ENCODE measurements around the gene CD52. TPM values are rescaled to one million over a fixed set of nuclear protein-coding genes. Genes with fewer than 3 reads are reported as not detected.

Gene CD52
- total RNA-seq, 4 donors from 2014 or later, result 1.8 to 2.7 (median 2.2) TPM; not detected in 1

GRCh38 chr1:26368486-26368885 lies 50.7 kb downstream of the CD52 start:
- 83% methylated on average over 1 of the region's 3 CpGs; no CpG with 5 or more reads in 1 of the 2 donors for WGBS, 2 donors (ENCODE audit: low coverage in 1 of 2)
- ATAC-seq, result no peak
- H3K27me3 ChIP-seq, result peaks cover 76% of the 10 kb centered on the region

More at GRCh38 chr1:26368486-26368885, 50.7 kb downstream of the CD52 start:
- no peaks in the 10 kb centered on the region for H3K4me1 ChIP-seq
- H3K27ac ChIP-seq, result no peak overlapping the region
- TF ChIP-seq EP300 (IDR thresholded peaks at IDR 0.05), result no peak
- TF ChIP-seq POLR2A (IDR thresholded peaks at IDR 0.05), result no peak
- H3K4me3 ChIP-seq, result no peak overlapping the region
- H3K9me3 ChIP-seq, result no peaks in the 10 kb centered on the region
- H3K36me3 ChIP-seq, result no peaks in the 10 kb centered on the region

Other genes with a start within 250 kb of the CD52 start
- 1 to 10 TPM; 6.2 to 9.3 (median 6.8) TPM for gene PDIK1L, start 206.1 kb upstream of the CD52 start, total RNA-seq
- 10 to 100 TPM in 1 of 4 donors, 1 to 10 TPM in 3; 3.4 to 12.5 (median 7.7) TPM for gene FAM110D, start 158.9 kb upstream of the CD52 start, total RNA-seq
- gene C1orf232, start 149.0 kb upstream of the CD52 start, total RNA-seq, result not detected
- gene ZNF593, start 148.1 kb upstream of the CD52 start, total RNA-seq, result 10 to 100 TPM in 3 of 4 donors, 1 to 10 TPM in 1; 5.0 to 22.8 (median 16.6) TPM
- not detected for gene ZNF593OS, start 146.1 kb upstream of the CD52 start, total RNA-seq
- 1 to 10 TPM in 2 of 4 donors, under 1 TPM in 1, not detected in 1; 0.81 to 1.7 (median 1.1) TPM for gene CNKSR1, start 140.5 kb upstream of the CD52 start, total RNA-seq
- gene CATSPER4, start 127.4 kb upstream of the CD52 start, total RNA-seq, result not detected
- gene CEP85, start 83.8 kb upstream of the CD52 start, total RNA-seq, result 1 to 10 TPM; 1.3 to 6.8 (median 4.7) TPM
- 10 to 100 TPM; 31.6 to 60.2 (median 44.0) TPM for gene SH3BGRL3, start 37.9 kb upstream of the CD52 start, total RNA-seq
- gene UBXN11, start 11.3 kb upstream of the CD52 start, total RNA-seq, result 10 to 100 TPM in 2 of 4 donors, 1 to 10 TPM in 2; 3.7 to 12.1 (median 10.5) TPM
- gene CRYBG2, start 36.2 kb downstream of the CD52 start, total RNA-seq, result 1 to 10 TPM in 1 of 4 donors, under 1 TPM in 3; 0.35 to 2.7 (median 0.50) TPM
- gene ZNF683, start 54.8 kb downstream of the CD52 start, total RNA-seq, result under 1 TPM in 1 of 4 donors, not detected in 3; 0.62 TPM
- gene LIN28A, start 92.9 kb downstream of the CD52 start, total RNA-seq, result not detected
- 10 to 100 TPM; 23.6 to 36.4 (median 31.7) TPM for gene DHDDS, start 114.4 kb downstream of the CD52 start, total RNA-seq
- 100 to 1,000 TPM; 128 to 288 (median 252) TPM for gene HMGN2, start 154.5 kb downstream of the CD52 start, total RNA-seq
- 1 to 10 TPM; 3.5 to 8.5 (median 6.2) TPM for gene RPS6KA1, start 211.8 kb downstream of the CD52 start, total RNA-seq

Data from gastroesophageal sphincter (tissue), 4 donors.